PFSK-1 (cell line): ENCODE measurements around the gene C19orf47.

Experiments
- FOXP2 ChIP-seq: optimal IDR thresholded peaks from 2 replicates; pipeline ENCODE3; 2011; ENCODE audit warnings: borderline replicate concordance, control low read depth, inconsistent platforms; ENCODE audit not compliant: insufficient read depth; ENCODE audit errors: extremely low read length, extremely low read depth
- POLR2AphosphoS5 ChIP-seq: IDR thresholded peaks from 2 replicates; pipeline ENCODE4 v1.6.1; 2012; ENCODE audit warnings: low read depth, mild to moderate bottlenecking, control low read depth, low read length, moderate library complexity
- SIN3A ChIP-seq: IDR thresholded peaks from 2 replicates; pipeline ENCODE4 v1.6.1; 2012; ENCODE audit warnings: mild to moderate bottlenecking, low read length, moderate library complexity, borderline replicate concordance; ENCODE audit not compliant: insufficient read depth
- TAF1 ChIP-seq: IDR thresholded peaks from 2 replicates; pipeline ENCODE4 v1.6.1; 2012; ENCODE audit warnings: low read length, control low read depth, borderline replicate concordance; ENCODE audit not compliant: insufficient read depth

DNA sequence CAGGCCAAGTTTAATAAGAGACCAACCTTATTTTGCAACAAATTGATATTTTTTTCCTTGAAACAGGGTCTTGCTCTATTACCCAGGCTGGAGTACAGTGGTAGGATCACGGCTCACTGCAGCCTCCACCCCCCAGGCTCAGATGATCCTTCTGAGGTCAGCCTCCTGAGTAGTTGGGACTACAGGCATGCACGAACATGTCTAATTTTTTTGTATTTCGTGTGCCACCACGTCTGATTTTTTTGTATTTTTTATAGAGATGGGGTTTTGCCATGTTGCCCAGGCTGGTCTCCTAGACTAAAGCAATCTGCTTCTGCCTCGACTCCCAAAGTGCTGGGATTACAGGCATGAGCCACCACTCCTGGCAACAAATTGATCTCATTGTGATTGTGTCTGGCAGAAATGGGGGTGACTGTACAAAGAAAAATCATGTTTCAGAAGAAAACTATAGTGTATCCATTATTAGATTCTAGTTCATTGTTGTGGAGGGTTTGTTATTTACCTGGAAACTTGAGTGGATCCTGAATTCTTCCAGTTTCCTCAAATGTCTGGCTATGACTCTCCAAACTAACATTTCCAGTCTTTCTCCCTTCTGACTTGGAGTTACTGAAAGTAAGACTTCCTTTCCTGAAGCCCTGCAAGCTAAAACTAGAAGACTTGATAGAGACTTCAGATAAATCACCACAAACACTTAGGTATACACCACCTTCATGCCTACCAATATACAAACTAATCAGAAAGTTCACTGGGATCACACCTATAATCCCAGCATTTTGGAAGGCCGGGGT lies 45.8 kb downstream of the C19orf47 start:
- TF ChIP-seq FOXP2 (no peak), POLR2AphosphoS5 (no peak), TAF1 (no peak), SIN3A (no peak)
